MCF 10A (cell line): ENCODE data around the gene PTPRN2. TPM values are rescaled to one million over a fixed set of nuclear protein-coding genes. Genes with fewer than 3 reads are reported as not detected.
A peak's percentile ranks its signal among the peaks of the same experiment; 100 is the strongest.

ENCODE experiments used
- BruUV-seq: library from RNA; stranded (reverse); fragments of 400-500 nt; replicated peaks from 2 replicates; lab custom pipeline; 2021; lab: Mats Ljungman, UMichigan
- CTCF ChIA-PET: fragments of 300-600 bp; sonication (Branson Sonifier 250); formaldehyde crosslinking; extraction: SDS; loops from one replicate; lab custom pipeline; 2021; ENCODE audit warnings: antibody characterized with exemption, inconsistent platforms; lab: Yijun Ruan, JAX
- POLR2A ChIA-PET: fragments of 300-600, 350-650 bp; sonication (Branson Sonifier 250); formaldehyde crosslinking; extraction: SDS; loops from one replicate; lab custom pipeline; 2020; ENCODE audit warnings: antibody characterized with exemption, inconsistent platforms; lab: Yijun Ruan, JAX
- DNase-seq: peaks from one replicate; pipeline ENCODE4 v3.0.0-alpha.2; 2018; ENCODE audit not compliant: unreplicated experiment
- H3K27ac Mint-ChIP-seq: one replicate; pipeline ENCODE4 v1.8.0; 2022; ENCODE audit warnings: mild to moderate bottlenecking, low read depth, mixed read lengths; ENCODE audit not compliant: unreplicated experiment
- H3K27me3 Mint-ChIP-seq: one replicate; pipeline ENCODE4 v1.8.0; 2022; ENCODE audit warnings: mixed read lengths; ENCODE audit not compliant: insufficient read depth, unreplicated experiment
- H3K36me3 Mint-ChIP-seq: one replicate; pipeline ENCODE4 v1.8.0; 2022; ENCODE audit warnings: mild to moderate bottlenecking, moderate library complexity, mixed read lengths; ENCODE audit not compliant: insufficient read depth, unreplicated experiment
- H3K4me1 Mint-ChIP-seq: one replicate; pipeline ENCODE4 v1.8.0; 2022; ENCODE audit warnings: mixed read lengths; ENCODE audit not compliant: insufficient read depth, unreplicated experiment
- H3K4me3 Mint-ChIP-seq: one replicate; pipeline ENCODE4 v1.8.0; 2022; ENCODE audit warnings: mild to moderate bottlenecking, moderate library complexity, mixed read lengths; ENCODE audit not compliant: unreplicated experiment
- H3K9me3 Mint-ChIP-seq: one replicate; pipeline ENCODE4 v1.8.0; 2022; ENCODE audit warnings: mixed read lengths; ENCODE audit not compliant: unreplicated experiment
- CTCF ChIP-seq: fragments of 200-600 bp; IDR thresholded peaks from one replicate; pipeline ENCODE4 v1.8.0; 2022; ENCODE audit warnings: antibody characterized with exemption, mild to moderate bottlenecking; ENCODE audit not compliant: unreplicated experiment
- intact Hi-C: fragments of 100-400 bp; cut with micrococcal nuclease; formaldehyde crosslinking; loops from 2 replicates; pipeline ENCODE4 v1.14.1; 2022
- total RNA-seq: library from RNA; stranded (reverse); gene quantifications from 2 replicates; pipeline ENCODE4 v1.2.3, GENCODE V29; 2022

The PTPRN2 gene
- total RNA-seq, 1 experiment from 2014 or later: 4.5 TPM

GRCh38 chr7:158014976-158015375 lies 572.6 kb downstream of the PTPRN2 start:
- no TSS peak for BruUV-seq
- H3K27me3 Mint-ChIP-seq: no peaks in the 10 kb centered on the region
- ChIA-PET CTCF (interaction anchor here (0.6 kb wide), 2 partner anchors 227 to 394 kb away, joined by 3 to 4 read pairs; no protein-coding TSS in a partner anchor), POLR2A (no interaction called here)
- H3K4me3 Mint-ChIP-seq: no peak overlapping the region
- TF ChIP-seq CTCF: no peak
- no peaks in the 10 kb centered on the region for H3K36me3 Mint-ChIP-seq
- no peaks in the 10 kb centered on the region for H3K4me1 Mint-ChIP-seq
- DNase-seq: no peak
- H3K27ac Mint-ChIP-seq: no peak overlapping the region
- H3K9me3 Mint-ChIP-seq: no peaks in the 10 kb centered on the region
- intact Hi-C loops: loop anchor here (5.0 kb wide), 1 partner anchor 337 kb away; no protein-coding TSS in a partner anchor

DNA sequence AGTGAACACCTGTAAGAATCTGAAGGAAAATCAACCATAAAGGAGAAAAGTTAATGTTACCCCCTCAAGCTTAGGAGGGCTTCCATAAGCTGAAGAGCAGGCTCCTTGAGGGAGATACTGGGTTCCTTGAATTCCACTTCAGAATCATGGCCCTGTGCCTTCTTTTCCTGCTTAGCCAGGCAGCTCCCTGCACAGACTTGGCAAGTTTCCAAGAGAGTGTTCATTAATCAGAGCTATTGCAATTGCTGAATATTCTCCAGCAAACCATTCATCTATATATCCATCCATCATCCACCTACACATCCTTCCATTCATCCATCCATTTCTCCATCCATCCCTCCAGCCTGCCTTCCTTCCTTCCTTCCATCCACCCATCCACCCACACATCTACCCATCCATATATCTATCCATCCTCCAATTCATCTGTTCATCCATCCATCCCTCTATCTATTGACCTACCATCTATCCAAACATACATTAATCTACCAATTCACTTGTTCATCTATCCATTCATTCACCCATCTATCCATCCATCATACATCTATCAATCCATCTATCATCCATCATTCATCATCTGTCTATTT lies 574.4 kb downstream of the PTPRN2 start:
- intact Hi-C loops: loop anchor here (5.0 kb wide), 1 partner anchor 339 kb away; no protein-coding TSS in a partner anchor
- Mint-ChIP-seq H3K9me3 (no peaks in the 10 kb centered on the region), H3K36me3 (no peaks in the 10 kb centered on the region), H3K4me3 (no peak overlapping the region), H3K27ac (no peak overlapping the region), H3K27me3 (no peaks in the 10 kb centered on the region), H3K4me1 (no peaks in the 10 kb centered on the region)
- BruUV-seq: no TSS peak
- ChIA-PET CTCF (interaction anchor here (0.7 to 0.9 kb wide), 2 partner anchors 279 to 581 kb away, joined by 3 to 5 read pairs; no protein-coding TSS in a partner anchor), POLR2A (no interaction called here)
- no peak for TF ChIP-seq CTCF
- DNase-seq: peak; percentile 16

DNA sequence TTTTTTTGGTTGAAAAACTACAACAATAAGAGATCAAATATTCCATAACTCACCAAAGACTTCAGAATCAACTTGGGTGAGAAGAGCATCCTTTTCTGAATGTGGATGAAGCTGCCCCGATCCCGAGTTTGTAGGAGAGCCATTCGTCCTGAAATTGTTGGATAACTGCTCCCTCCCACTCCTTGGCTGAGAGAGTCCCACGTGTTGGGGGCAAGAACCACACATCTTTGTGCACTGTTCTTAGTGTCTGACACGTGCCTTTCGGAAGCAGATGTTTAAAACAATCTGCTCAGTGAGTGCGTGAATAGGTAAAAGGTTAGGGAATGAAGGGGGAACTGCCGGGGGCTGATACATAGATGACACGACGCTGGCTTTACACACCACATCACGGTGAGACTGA lies 575.7 kb downstream of the PTPRN2 start:
- no TSS peak for BruUV-seq
- no peak for DNase-seq
- Mint-ChIP-seq H3K9me3 (no peaks in the 10 kb centered on the region), H3K27ac (no peak overlapping the region), H3K4me3 (no peak overlapping the region), H3K36me3 (no peaks in the 10 kb centered on the region), H3K27me3 (no peaks in the 10 kb centered on the region), H3K4me1 (no peaks in the 10 kb centered on the region)
- CTCF ChIA-PET: interaction anchor here (0.6 to 0.8 kb wide), 4 partner anchors 24 to 762 kb away, joined by 3 read pairs; no protein-coding TSS in a partner anchor
- POLR2A ChIA-PET: no interaction called here
- intact Hi-C loops: loop anchor here (5.0 kb wide), 1 partner anchor 340 kb away; no protein-coding TSS in a partner anchor
- TF ChIP-seq CTCF: no peak

GRCh38 chr7:158010961-158011693 lies 576.5 kb downstream of the PTPRN2 start:
- Mint-ChIP-seq H3K4me3 (peak overlapping the region; percentile 13), H3K9me3 (no peaks in the 10 kb centered on the region), H3K27ac (no peak overlapping the region), H3K27me3 (no peaks in the 10 kb centered on the region), H3K4me1 (no peaks in the 10 kb centered on the region), H3K36me3 (no peaks in the 10 kb centered on the region)
- ChIA-PET POLR2A (no interaction called here), CTCF (interaction anchor here (0.6 to 0.7 kb wide), 3 partner anchors 36 to 761 kb away, joined by 3 read pairs; no protein-coding TSS in a partner anchor)
- intact Hi-C loops: loop anchor here (5.0 kb wide), 1 partner anchor 341 kb away; no protein-coding TSS in a partner anchor
- no TSS peak for BruUV-seq
- TF ChIP-seq CTCF: no peak
- DNase-seq: no peak
